ENCODE results near the gene PRPF39. TPM values are rescaled to one million over a fixed set of nuclear protein-coding genes. Genes with fewer than 3 reads are reported as not detected.

PRPF39 gene
- total RNA-seq, 1 donor from 2014 or later = 42.6 TPM

DNA sequence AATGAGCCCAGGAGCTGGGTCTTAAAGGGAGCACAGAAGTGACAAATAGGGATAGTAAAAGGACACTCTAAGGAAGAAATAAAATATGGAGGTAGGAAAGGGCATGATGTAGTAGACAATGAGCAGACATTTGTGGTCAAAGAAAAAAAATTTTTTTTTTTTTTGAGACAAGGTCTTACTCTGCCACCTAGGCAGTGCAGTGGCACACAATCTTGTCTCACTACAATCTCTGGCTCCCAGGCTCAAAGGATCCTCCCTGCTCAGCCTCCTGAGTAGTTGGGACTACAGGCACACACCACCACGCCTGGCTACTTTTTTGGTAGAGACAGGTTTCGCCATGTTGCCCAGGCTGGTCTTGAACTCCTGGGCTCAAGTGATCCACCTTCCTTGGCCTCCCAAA is 41.8 kb downstream of the PRPF39 start:
- H3K9me3 ChIP-seq (ENCODE audit: insufficient read depth, low read depth, low read length) = no peaks in the 10 kb centered on the region
- H2AFZ ChIP-seq (ENCODE audit: low read depth, low read length) = no peak overlapping the region
- Mint-ChIP-seq H3K27me3 (ENCODE audit: low read depth, unreplicated experiment) (no peaks in the 10 kb centered on the region), H3K4me1 (ENCODE audit: low read depth, unreplicated experiment) (peaks cover 2% of the 10 kb centered on the region), H3K36me3 (ENCODE audit: low read depth, unreplicated experiment) (peaks cover 6% of the 10 kb centered on the region), H3K4me3 (ENCODE audit: unreplicated experiment) (no peak overlapping the region), H3K9me3 (ENCODE audit: unreplicated experiment) (no peaks in the 10 kb centered on the region), H3K27ac (ENCODE audit: unreplicated experiment) (no peak overlapping the region)
- peaks cover 35% of the 10 kb centered on the region for H3K79me2 ChIP-seq (ENCODE audit: insufficient read depth, low read length)
- no peak overlapping the region for H3K4me2 ChIP-seq (ENCODE audit: low read length)
- FAIRE-seq (no peak), DNase-seq (ENCODE audit: low read depth) (no peak)
- no peak for TF ChIP-seq EZH2 (IDR thresholded peaks at IDR 0.05; ENCODE audit: insufficient read depth, low read length)
- TF ChIP-seq, protein P1, sequence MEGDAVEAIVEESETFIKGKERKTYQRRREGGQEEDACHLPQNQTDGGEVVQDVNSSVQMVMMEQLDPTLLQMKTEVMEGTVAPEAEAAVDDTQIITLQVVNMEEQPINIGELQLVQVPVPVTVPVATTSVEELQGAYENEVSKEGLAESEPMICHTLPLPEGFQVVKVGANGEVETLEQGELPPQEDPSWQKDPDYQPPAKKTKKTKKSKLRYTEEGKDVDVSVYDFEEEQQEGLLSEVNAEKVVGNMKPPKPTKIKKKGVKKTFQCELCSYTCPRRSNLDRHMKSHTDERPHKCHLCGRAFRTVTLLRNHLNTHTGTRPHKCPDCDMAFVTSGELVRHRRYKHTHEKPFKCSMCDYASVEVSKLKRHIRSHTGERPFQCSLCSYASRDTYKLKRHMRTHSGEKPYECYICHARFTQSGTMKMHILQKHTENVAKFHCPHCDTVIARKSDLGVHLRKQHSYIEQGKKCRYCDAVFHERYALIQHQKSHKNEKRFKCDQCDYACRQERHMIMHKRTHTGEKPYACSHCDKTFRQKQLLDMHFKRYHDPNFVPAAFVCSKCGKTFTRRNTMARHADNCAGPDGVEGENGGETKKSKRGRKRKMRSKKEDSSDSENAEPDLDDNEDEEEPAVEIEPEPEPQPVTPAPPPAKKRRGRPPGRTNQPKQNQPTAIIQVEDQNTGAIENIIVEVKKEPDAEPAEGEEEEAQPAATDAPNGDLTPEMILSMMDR (IDR thresholded peaks at IDR 0.05; ENCODE audit: insufficient read depth, low read depth, low read length) = no peak
- H3K4me1 ChIP-seq (ENCODE audit: insufficient read depth, low read length) = no peaks in the 10 kb centered on the region
- H3K4me3 ChIP-seq (ENCODE audit: insufficient read depth, low read depth, low read length) = no peak overlapping the region
- peaks cover 31% of the 10 kb centered on the region for H3K36me3 ChIP-seq (ENCODE audit: insufficient read depth, low read length)
- H3K27me3 ChIP-seq (ENCODE audit: insufficient read depth, low read length) = no peaks in the 10 kb centered on the region
- H3K27ac ChIP-seq (ENCODE audit: low read depth, low read length) = no peak overlapping the region
- peaks cover 4% of the 10 kb centered on the region for H4K20me1 ChIP-seq (ENCODE audit: insufficient read depth, low read length)
- H3K9ac ChIP-seq (ENCODE audit: low read length) = no peak overlapping the region

DNA sequence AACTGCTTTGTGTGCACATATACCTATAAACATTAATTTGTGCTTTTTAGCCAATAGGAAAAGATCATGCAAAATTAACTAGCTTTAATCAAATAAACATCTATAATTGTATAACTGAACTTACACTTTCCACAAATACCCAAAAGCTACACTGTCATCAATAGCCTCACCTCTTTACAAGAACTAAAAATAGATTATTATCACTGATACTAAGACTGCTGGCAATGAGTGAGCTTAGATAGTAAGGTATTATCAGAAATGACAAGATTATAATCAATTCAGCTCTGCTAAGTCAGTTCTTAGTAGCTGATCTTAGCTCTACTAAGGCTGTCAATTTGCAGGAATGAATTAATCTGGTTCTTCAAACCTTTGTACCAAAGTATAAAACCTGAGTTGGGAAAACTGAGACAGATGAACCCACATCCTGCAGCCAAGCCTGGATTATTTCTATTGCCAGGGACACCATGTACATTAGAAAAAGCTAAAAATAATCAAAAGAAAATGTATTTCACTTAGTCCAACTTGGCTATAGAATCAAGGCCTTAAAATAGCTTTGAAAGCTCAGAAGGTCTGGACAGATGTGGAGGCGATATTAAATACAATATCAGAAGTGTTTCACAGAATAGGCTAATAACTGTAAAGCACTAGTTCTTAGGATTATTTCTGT is 45.2 kb downstream of the PRPF39 start:
- Mint-ChIP-seq H3K27ac (ENCODE audit: unreplicated experiment) (no peak overlapping the region), H3K9me3 (ENCODE audit: unreplicated experiment) (no peaks in the 10 kb centered on the region), H3K36me3 (ENCODE audit: low read depth, unreplicated experiment) (no peaks in the 10 kb centered on the region), H3K27me3 (ENCODE audit: low read depth, unreplicated experiment) (no peaks in the 10 kb centered on the region), H3K4me3 (ENCODE audit: unreplicated experiment) (no peak overlapping the region), H3K4me1 (ENCODE audit: low read depth, unreplicated experiment) (peaks cover 10% of the 10 kb centered on the region)
- DNase-seq (ENCODE audit: low read depth) (no peak), FAIRE-seq (no peak)
- Histone ChIP-seq H3K9me3 (ENCODE audit: insufficient read depth, low read depth, low read length) (no peaks in the 10 kb centered on the region), H3K27me3 (ENCODE audit: insufficient read depth, low read length) (no peaks in the 10 kb centered on the region), H3K9ac (ENCODE audit: low read length) (no peak overlapping the region), H3K4me1 (ENCODE audit: insufficient read depth, low read length) (no peaks in the 10 kb centered on the region), H2AFZ (ENCODE audit: low read depth, low read length) (no peak overlapping the region), H4K20me1 (ENCODE audit: insufficient read depth, low read length) (peaks cover under 1% of the 10 kb centered on the region), H3K27ac (ENCODE audit: low read depth, low read length) (no peak overlapping the region), H3K4me2 (ENCODE audit: low read length) (no peak overlapping the region), H3K36me3 (ENCODE audit: insufficient read depth, low read length) (peaks cover 16% of the 10 kb centered on the region), H3K4me3 (ENCODE audit: insufficient read depth, low read depth, low read length) (no peak overlapping the region), H3K79me2 (ENCODE audit: insufficient read depth, low read length) (peaks cover 68% of the 10 kb centered on the region)
- TF ChIP-seq, protein P1 (IDR thresholded peaks at IDR 0.05; ENCODE audit: insufficient read depth, low read depth, low read length) = no peak
- TF ChIP-seq EZH2 (IDR thresholded peaks at IDR 0.05; ENCODE audit: insufficient read depth, low read length) = no peak

DNA sequence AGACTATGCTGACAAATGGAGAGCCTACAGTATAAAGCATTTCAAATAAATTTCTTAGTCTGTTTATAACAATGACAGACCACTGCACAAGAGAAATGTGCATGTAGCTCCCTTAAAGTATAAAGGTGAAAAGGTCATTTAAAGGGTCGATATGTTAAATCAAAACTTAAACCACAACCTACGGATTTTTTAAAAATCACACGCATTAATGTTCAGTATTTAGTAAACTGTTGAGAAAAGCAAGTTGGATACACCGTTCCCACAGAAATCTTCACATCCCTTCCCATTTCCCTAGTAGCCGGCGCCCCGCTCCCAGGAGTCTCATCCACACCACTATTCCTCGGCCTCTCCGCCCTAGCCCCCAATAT is 49.8 kb downstream of the PRPF39 start:
- no peak for FAIRE-seq
- TF ChIP-seq, protein P1 (IDR thresholded peaks at IDR 0.05; ENCODE audit: insufficient read depth, low read depth, low read length) = no peak
- no peak for TF ChIP-seq EZH2 (IDR thresholded peaks at IDR 0.05; ENCODE audit: insufficient read depth, low read length)
- DNase-seq (ENCODE audit: low read depth) = no peak
- Histone ChIP-seq H3K36me3 (ENCODE audit: insufficient read depth, low read length) (peaks cover 6% of the 10 kb centered on the region), H3K4me1 (ENCODE audit: insufficient read depth, low read length) (peaks cover 16% of the 10 kb centered on the region), H3K27me3 (ENCODE audit: insufficient read depth, low read length) (no peaks in the 10 kb centered on the region), H4K20me1 (ENCODE audit: insufficient read depth, low read length) (no peaks in the 10 kb centered on the region), H3K9me3 (ENCODE audit: insufficient read depth, low read depth, low read length) (no peaks in the 10 kb centered on the region), H3K4me3 (ENCODE audit: insufficient read depth, low read depth, low read length) (peak overlapping the region; percentile 99), H3K79me2 (ENCODE audit: insufficient read depth, low read length) (peaks cover 77% of the 10 kb centered on the region), H3K9ac (ENCODE audit: low read length) (peak overlapping the region; percentile 94), H3K27ac (ENCODE audit: low read depth, low read length) (peak overlapping the region; percentile 83), H3K4me2 (ENCODE audit: low read length) (peak overlapping the region; percentile 85), H2AFZ (ENCODE audit: low read depth, low read length) (peak overlapping the region; percentile 88)
- Mint-ChIP-seq H3K27me3 (ENCODE audit: low read depth, unreplicated experiment) (no peaks in the 10 kb centered on the region), H3K4me3 (ENCODE audit: unreplicated experiment) (peak overlapping the region; percentile 98), H3K27ac (ENCODE audit: unreplicated experiment) (peak overlapping the region; percentile 99), H3K9me3 (ENCODE audit: unreplicated experiment) (no peaks in the 10 kb centered on the region), H3K36me3 (ENCODE audit: low read depth, unreplicated experiment) (no peaks in the 10 kb centered on the region), H3K4me1 (ENCODE audit: low read depth, unreplicated experiment) (peaks cover 18% of the 10 kb centered on the region)
